Colon (tissue), 2 donors: Measurements from ENCODE around the gene CD300A.

Experiments
- FAIRE-seq: peaks from 2 replicates; lab custom pipeline; 2012; peaks lifted over from hg19 to GRCh38; lab: Jason Lieb, UNC
- donor health status: control.
- donor health status: control.

CD300A gene

DNA sequence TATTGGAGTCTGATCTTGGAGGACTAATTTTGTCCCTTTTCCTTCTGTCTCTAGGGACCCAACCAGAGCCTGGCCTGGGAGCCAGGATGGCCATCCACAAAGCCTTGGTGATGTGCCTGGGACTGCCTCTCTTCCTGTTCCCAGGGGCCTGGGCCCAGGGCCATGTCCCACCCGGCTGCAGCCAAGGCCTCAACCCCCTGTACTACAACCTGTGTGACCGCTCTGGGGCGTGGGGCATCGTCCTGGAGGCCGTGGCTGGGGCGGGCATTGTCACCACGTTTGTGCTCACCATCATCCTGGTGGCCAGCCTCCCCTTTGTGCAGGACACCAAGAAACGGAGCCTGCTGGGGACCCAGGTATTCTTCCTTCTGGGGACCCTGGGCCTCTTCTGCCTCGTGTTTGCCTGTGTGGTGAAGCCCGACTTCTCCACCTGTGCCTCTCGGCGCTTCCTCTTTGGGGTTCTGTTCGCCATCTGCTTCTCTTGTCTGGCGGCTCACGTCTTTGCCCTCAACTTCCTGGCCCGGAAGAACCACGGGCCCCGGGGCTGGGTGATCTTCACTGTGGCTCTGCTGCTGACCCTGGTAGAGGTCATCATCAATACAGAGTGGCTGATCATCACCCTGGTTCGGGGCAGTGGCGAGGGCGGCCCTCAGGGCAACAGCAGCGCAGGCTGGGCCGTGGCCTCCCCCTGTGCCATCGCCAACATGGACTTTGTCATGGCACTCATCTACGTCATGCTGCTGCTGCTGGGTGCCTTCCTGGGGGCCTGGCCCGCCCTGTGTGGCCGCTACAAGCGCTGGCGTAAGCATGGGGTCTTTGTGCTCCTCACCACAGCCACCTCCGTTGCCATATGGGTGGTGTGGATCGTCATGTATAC lies 26.5 kb upstream of the CD300A start:
- no peak for FAIRE-seq

DNA sequence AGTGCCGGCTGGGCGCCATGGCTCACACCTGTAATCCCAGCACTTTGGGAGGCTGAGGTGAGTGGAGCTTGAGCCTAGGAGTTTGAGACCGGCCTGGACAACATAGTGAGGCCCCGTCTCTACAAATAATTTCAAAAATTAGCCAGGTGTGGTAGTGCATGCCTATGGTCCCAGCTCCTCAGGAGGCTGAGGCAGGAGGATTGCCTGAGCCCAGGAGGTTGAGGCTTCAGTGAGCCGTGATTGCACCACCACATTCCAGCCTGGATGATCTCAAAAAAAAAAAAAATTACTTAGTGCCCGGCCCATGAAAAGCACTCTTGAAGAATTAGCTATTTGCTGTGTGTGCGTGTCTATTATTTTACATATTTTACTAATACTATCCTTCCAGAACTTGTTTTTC lies 24.9 kb upstream of the CD300A start:
- no peak for FAIRE-seq

DNA sequence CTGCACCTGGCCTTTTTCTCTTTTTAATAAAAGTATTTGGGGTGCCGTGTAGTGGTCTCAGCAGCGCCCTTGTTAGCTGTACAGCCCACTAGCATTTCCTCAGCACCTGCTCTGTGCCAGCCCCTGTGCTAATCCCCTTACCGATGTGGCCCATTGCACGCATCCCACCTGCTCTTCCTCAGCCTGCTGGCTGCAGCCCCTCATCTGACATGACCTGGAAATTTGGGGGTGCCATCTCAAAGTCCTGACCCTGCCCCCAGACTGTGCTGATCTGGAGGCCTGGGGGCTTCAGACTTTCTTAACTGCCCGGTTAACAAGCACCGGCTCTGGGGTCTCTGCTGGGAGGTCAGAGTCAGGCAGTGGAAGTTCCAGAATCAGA lies 24.2 kb upstream of the CD300A start:
- no peak for FAIRE-seq

GRCh38 chr17:74442670-74443515 lies 23.5 kb upstream of the CD300A start:
- no peak for FAIRE-seq

DNA sequence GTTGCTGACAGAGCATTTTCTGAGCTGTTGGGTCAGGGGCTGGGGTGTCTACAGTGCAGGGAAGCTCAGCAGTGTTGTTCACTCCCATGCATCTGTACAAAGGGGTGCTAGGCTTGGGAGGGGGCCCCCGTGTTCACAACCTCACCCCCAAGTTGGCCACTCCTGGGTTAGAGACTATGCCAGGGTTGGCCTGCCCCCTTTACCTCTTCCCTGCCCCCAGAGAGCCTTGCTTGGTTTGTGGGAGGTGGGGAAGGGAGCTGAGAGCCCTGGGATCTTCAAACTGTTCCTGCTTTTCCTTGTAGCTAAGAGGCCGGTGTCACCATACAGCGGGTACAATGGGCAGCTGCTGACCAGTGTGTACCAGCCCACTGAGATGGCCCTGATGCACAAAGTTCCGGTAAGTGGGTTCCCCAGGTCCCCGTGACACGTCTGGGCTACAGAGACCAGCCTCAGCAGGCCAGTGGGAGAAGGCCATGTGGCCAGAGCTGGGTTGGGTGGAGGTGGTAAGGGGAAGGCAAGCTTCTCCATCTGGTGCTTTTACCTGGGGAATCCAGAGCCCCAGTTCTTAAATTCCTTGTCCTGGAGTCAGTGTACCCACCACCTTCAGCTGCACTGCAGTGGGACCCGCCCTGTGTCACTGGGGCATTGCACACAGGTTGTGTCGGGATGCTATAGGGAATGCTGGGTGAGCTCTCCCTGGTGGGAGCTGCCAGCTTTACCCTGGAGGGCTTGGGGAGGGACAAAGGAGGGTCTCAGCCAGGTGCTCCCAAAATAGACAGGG lies 22.7 kb upstream of the CD300A start:
- no peak for FAIRE-seq

DNA sequence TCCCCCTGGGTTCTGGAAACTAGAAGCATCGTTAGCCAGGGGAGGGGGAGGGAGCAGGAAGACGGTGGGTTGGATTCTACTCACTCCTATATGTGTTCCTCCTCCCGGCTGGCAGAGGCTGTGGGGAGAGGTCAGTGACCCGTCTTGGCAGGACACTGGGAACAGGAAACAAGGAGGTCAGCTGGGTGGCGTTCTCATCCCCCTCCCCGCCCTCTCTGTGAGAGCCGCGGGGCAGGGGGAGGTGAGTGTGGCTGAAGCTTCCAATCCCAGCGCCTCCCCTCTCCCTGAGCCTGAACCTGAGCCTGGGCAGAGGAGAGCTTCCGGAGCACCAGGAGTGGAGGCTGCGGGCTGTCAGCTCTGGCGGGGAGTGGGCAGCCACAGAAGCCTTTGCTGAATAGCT lies 22.0 kb upstream of the CD300A start:
- no peak for FAIRE-seq

- FAIRE-seq = no peak
Measured at GRCh38 chr17:74445158-74445557, 21.3 kb upstream of the CD300A start.

- FAIRE-seq = no peak
Measured at GRCh38 chr17:74446551-74447500, 19.6 kb upstream of the CD300A start.

GRCh38 chr17:74447628-74448159 lies 18.7 kb upstream of the CD300A start:
- FAIRE-seq = no peak

GRCh38 chr17:74448756-74449155 lies 17.7 kb upstream of the CD300A start:
- no peak for FAIRE-seq

DNA sequence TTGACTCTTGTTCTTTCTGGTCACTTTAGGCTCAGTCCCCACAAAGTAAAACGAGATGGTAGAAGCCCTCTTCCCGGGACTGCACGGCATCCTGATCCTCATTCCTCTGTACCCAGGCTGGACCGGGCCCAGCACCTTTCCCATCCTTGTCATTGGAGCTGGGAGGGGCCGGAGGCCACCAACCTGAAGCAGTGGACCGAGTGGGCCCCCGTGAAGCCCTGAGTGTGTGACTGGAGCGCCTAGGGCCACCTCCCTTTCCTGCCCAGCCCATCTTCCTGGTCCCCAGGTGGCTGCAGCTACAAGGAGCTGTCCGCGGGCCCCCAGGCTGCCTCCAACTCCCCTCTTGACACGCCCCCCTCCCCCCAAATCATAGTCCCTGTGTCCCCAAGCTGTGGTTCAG lies 17.1 kb upstream of the CD300A start:
- no peak for FAIRE-seq

DNA sequence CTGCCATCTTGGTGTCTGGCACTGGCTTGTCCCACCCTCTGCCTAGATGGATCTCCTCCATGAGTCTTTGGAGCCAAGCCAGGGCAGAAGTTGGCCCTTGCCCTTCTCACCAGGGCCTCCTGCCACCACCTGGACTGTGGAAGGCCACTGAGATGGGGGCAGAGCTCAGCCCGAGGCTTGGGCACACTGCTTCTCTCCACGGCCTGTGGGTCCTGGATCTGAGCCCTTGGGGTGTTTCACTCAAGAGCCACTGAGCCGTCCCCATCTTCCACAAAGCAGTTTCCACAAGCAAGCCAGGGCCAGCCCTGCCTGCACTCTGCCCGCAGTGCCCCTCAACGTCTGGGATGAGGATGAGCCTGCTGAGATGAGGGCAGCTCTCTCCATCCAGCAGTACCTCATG lies 16.7 kb upstream of the CD300A start:
- FAIRE-seq = no peak

DNA sequence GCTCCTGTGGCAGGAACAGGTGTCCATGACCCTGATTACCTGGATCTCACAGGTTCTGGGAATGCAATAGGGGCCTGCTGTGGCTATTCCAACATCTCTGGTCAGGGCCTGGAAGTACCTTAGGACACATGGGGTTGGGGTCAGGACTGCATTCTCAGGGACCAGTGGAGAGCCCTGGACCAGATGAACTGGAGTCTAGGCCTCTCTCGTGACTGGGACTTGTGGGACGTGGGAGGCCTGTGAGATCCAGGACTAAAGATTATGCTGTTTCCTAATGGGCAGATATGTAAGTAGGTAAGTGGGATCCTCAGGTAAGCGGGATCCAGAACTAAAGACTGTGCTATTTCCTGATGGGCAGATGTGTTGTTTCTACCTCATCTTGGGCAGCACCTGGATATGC lies 16.2 kb upstream of the CD300A start:
- no peak for FAIRE-seq

- FAIRE-seq = no peak
Measured at GRCh38 chr17:74450925-74451403, 15.5 kb upstream of the CD300A start.

- FAIRE-seq = no peak
Measured at GRCh38 chr17:74451557-74451956, 14.9 kb upstream of the CD300A start.

- FAIRE-seq = no peak
Measured at GRCh38 chr17:74452033-74452840, 14.2 kb upstream of the CD300A start.

DNA sequence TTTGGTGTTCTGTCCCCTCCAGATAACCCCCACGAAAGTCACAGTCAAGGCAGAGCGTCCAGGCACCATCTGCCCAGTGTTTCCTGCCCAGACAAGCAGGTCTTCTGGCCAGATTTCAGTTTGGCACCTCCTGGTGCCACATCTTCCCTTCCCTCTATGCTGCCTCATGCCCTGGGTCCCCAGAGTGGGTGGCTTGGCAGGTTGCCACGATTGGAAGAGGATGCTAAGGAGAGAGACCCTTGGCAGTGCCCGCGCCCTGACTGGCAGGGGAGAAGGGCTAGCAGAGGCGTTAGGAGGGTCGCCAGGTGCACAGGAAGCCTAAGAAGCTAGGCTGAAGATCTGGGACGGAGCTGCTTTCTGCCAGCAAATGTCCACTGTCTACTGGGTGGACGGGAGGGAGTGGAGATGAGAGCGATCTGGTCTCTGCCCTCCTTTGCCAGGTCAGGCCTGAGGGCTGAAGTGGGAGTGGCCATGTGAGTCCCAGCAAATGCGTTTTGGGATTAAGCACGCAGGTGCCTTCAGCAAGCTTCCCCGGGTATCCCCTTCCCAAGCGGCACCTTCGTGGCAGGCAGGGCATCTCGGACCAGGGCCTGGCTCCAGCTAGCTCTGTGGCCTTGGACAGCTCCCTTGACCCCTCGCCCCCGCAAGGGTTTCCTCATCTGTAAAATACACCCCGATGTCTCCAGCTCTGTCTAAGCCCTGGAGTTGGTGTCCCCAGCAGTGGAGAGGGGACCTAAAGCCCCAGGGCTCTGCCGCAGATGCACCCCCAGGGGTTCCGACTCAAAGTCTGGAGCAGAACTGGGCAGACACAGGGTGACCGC lies 13.4 kb upstream of the CD300A start:
- FAIRE-seq = no peak

DNA sequence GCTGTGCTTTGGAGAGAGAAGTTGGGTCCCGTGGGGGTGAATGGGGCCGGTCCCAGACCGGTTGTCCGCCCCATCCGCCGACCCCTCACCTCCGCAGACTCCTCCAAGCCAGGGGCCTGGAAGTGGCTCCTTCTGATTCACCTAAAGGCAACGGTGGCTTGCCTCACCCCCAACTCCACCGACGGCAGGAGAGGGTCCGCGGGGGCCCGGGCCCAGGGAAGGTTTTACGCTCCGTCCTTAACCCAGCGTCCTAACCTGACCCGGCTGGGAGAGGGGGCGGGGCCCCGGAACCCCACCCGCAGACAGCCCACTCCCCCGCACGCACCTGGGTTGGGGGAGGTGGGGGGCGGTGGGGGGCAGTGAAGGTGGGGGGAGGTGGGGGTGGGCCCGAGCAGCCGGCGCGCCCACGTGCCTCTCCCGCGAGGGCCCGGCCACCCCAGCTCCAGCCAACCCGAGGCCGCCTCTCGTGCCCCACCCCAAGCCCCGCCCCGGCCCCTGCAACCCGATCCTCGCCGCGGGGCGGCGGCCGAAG lies 12.7 kb upstream of the CD300A start:
- no peak for FAIRE-seq
